GM12801 (cell line): ENCODE results near the gene OR51E2.

Experiments
- TF ChIP-seq, protein P1 (sequence below): IDR thresholded peaks from one replicate; pipeline ENCODE4 v1.5.1; 2011; ENCODE audit warnings: control low read depth; ENCODE audit not compliant: insufficient read length; ENCODE audit errors: extremely low read depth

Gene OR51E2

GRCh38 chr11:4658629-4659445 is 38.8 kb downstream of the OR51E2 start:
- TF ChIP-seq, protein P1, sequence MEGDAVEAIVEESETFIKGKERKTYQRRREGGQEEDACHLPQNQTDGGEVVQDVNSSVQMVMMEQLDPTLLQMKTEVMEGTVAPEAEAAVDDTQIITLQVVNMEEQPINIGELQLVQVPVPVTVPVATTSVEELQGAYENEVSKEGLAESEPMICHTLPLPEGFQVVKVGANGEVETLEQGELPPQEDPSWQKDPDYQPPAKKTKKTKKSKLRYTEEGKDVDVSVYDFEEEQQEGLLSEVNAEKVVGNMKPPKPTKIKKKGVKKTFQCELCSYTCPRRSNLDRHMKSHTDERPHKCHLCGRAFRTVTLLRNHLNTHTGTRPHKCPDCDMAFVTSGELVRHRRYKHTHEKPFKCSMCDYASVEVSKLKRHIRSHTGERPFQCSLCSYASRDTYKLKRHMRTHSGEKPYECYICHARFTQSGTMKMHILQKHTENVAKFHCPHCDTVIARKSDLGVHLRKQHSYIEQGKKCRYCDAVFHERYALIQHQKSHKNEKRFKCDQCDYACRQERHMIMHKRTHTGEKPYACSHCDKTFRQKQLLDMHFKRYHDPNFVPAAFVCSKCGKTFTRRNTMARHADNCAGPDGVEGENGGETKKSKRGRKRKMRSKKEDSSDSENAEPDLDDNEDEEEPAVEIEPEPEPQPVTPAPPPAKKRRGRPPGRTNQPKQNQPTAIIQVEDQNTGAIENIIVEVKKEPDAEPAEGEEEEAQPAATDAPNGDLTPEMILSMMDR, result no peak

- TF ChIP-seq, protein P1, result no peak
Observed at GRCh38 chr11:4654635-4655369, 42.9 kb downstream of the OR51E2 start.

DNA sequence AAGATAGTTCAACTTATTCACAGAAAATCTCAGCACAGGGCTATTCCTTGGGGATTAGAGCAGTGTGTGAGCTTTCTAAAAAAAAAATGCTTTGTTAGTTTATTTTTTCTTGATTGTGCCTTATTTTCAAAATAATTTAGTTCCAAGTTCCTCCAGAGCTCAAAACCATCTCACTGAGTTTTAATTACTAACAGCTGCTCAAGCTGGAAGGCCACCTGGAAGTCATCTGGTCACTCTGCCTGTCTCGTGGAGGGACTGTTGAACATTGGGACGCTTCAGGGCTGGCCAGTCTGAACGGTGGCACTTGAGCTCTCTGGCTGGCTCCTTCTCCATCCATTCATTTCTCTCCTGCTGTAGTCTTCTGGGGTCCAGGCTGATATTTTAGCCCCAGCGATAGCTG is 49.9 kb downstream of the OR51E2 start:
- TF ChIP-seq, protein P1, result no peak

- TF ChIP-seq, protein P1, result no peak
Observed at GRCh38 chr11:4645974-4646373, 51.7 kb downstream of the OR51E2 start.

- TF ChIP-seq, protein P1, result no peak
Observed at GRCh38 chr11:4644233-4644632, 53.4 kb downstream of the OR51E2 start.

GRCh38 chr11:4643682-4644081 is 54.0 kb downstream of the OR51E2 start, which contains the start of gene OR51E1:
Gene OR51E1 (plus strand): TSS chr11:4643982. CDS start chr11:4652527, 8,545 bp downstream.
- TF ChIP-seq, protein P1, result no peak

- TF ChIP-seq, protein P1, result no peak
Observed at GRCh38 chr11:4643076-4643475, 54.6 kb downstream of the OR51E2 start.
